ENCODE data around the gene LDLRAD4. TPM values are rescaled to one million over a fixed set of nuclear protein-coding genes. Genes with fewer than 3 reads are reported as not detected.

The LDLRAD4 gene
- total RNA-seq, 4 donors from 2014 or later: 23.9 to 38.3 (median 27.0) TPM

DNA sequence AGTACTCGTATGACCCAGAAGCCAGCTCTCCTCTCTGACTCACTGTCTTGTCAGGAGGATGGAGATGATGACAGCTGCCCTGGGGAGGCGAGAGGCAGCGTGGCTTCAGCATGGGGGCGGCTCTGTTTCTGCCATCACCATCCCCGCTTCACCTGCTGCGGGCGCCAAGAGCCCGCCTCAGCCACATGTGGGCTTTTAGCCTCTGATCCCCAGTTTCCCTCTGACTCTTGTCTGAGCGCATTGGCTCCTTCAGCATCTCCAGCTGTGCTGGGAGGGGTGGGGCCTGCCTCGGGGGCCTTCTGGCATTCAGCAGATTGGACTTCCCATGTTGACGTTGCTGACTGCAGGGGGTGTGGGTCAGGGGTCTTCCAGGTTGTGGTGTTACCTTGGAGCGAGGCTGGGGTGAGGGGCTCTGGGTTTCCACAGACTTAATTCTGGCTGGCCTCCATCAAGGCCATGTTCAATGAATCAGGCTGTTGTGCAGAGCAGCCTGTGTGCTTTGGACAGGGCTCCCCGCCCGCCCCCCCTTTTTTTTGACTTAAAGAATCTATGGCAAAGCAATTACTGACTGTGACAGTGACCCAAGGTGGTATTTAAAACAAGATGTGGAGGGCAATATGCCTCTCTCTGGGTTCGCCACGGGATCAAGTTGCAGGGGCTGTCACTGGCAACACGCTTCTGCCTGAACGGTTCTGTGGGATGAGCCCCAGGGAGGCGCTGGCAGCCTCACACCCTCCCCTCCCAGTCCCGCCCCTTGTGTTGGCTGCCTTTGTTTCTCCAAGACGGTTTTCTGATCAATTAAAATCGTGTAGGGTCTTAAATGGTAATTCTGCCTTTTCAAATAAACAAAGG lies 228.3 kb downstream of the LDLRAD4 start:
- DNase-seq (ENCODE audit: low spot score) (no peak), ATAC-seq (ENCODE audit: low FRiP score) (no peak)
- TF ChIP-seq, protein P1, sequence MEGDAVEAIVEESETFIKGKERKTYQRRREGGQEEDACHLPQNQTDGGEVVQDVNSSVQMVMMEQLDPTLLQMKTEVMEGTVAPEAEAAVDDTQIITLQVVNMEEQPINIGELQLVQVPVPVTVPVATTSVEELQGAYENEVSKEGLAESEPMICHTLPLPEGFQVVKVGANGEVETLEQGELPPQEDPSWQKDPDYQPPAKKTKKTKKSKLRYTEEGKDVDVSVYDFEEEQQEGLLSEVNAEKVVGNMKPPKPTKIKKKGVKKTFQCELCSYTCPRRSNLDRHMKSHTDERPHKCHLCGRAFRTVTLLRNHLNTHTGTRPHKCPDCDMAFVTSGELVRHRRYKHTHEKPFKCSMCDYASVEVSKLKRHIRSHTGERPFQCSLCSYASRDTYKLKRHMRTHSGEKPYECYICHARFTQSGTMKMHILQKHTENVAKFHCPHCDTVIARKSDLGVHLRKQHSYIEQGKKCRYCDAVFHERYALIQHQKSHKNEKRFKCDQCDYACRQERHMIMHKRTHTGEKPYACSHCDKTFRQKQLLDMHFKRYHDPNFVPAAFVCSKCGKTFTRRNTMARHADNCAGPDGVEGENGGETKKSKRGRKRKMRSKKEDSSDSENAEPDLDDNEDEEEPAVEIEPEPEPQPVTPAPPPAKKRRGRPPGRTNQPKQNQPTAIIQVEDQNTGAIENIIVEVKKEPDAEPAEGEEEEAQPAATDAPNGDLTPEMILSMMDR (IDR thresholded peaks at IDR 0.05): no peak

DNA sequence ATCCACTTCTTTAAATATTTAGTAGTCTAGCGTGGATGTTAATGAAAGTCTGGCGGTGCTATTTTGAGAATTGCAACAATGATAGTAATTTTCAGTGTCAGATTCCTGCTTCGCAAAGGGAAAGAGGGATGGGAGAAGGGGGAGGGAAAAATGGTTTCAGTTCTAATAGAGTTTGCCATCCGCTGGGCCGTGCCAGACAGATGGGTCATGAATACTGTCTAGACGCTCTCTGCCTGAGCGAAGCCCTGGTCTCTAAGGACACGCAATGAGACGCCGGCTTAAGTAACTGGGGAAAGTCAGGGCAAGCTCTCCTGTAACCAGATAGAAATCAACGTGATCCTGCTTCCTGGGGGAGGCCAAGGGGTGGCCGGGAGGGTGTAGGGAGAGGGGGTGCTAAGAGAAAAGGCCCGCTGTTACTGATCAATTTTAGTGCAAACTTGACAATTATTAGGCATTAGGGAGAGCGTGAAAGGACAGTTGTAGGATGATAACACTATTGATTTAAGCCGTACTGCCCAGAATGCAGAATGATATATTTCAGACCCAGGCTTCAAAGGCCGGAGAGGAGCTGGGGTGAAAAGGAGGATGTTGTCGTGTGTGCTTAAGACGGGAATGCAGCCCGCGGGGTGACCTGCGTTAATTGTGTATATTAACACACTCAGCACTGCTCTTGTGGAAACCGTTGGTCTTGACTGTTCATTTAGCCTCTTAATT lies 229.2 kb downstream of the LDLRAD4 start:
- TF ChIP-seq, protein P1 (IDR thresholded peaks at IDR 0.05): no peak
- DNase-seq (ENCODE audit: low spot score) (no peak), ATAC-seq (ENCODE audit: low FRiP score) (peak; percentile 79)

DNA sequence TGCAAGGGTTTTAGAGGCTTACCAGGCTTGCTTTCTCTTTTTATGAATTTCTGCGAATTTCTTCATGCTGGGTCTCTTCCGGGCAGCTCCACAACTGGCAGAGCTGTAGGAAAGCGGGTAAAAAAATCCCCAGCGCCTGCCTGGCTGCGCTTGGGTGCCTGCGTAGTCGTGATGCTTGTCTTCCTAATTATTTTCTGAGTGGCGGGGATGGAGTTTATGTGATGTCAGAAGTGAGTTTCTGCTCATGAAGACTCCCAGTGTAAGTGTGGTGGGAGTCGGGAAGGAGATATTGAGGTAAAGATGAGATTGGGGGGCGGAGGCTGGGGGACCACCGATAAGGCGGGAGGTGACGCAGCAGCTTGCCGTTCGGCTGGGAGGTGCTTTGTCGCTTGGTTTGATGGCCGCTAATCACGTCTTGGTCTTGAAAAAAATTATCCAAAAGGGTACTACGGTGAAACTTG lies 229.8 kb downstream of the LDLRAD4 start:
- ATAC-seq (ENCODE audit: low FRiP score) (no peak), DNase-seq (ENCODE audit: low spot score) (no peak)
- TF ChIP-seq, protein P1 (IDR thresholded peaks at IDR 0.05): no peak

DNA sequence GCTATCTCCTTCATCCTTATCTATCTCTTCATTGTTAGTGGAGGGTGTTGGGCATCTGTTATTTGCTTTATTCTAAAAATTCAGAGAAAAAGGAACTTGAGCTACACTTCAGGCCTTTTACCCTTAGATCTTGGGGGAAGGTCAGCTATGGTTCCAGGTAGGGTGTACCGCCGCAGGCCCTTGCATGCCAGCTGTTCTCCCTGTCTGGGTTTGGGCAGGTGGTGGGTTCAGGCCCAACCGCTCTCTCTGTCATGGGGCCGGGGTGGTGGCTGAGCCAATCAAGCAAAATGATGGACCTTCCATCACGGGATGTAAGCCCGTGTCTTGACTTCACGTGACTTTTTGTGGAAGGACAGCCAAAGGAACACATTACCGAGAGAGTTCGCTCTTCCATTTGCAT lies 231.1 kb downstream of the LDLRAD4 start:
- no peak for ATAC-seq (ENCODE audit: low FRiP score)
- no peak for DNase-seq (ENCODE audit: low spot score)
- TF ChIP-seq, protein P1 (IDR thresholded peaks at IDR 0.05): no peak

DNA sequence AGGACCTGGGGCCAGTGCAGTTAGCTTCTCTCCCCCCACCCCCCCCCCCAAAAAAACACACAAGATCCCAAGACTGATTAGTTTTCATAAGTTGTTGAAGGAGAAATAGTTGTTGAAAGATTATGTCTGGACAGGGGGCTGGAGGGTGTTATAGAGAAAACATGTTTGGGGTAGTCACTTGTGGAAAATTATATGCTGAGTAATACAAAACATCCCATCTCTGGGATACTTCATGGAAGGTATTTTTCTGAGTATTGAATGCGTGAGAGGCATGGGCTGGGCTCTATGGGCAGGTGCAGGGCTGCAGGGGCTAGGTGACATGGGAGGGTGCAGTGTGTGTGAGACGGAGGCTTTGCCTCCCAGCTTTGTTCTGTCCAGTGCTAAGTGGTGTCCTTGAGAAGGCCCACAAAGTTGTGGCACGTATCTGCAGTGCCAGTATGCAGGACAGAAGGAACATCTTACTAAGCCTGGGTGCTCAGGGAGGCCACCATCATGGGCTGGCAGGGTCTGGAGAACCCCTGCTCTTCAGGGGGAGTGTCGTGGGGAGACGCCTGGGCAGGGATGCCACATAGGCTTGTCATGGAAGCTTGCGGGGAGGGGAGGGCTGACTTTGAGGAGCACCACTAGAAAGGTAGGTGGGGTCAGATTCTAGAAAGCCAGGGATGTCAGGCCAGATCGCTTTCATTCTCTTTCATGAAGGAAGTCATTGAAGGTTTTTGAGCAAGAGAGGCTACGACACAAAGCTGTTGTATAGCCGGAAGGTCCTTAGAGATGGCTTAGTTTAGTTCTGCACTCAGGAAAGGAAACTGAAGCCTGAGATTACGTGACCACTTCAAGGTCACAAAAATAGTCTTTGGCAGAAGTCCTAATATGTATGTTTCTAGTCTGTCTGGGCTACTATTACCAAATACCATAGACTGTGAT lies 232.0 kb downstream of the LDLRAD4 start:
- ATAC-seq (ENCODE audit: low FRiP score) (no peak), DNase-seq (ENCODE audit: low spot score) (no peak)
- TF ChIP-seq, protein P1 (IDR thresholded peaks at IDR 0.05): no peak

DNA sequence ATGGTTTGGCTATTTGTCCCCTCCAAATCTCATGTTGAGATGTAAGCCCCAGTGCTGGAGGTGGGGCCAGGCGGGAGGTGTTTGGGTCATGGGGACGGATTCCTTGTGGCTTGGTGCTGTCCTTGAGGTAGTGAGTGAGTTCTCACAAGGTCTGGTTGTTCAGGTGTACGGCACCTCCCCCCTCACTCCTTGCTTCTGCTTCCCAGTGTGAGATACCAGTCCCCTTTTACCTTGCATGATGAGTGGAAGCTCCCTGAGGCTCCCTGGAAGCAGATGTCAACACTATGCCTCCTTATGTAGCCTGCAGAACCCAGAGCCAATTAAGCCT lies 232.6 kb downstream of the LDLRAD4 start:
- TF ChIP-seq, protein P1 (IDR thresholded peaks at IDR 0.05): no peak
- ATAC-seq (ENCODE audit: low FRiP score): no peak
- DNase-seq (ENCODE audit: low spot score): no peak
